Measurements from ENCODE around the gene SNRPF. TPM values are rescaled to one million over a fixed set of nuclear protein-coding genes. Genes with fewer than 3 reads are reported as not detected.

SNRPF gene
- total RNA-seq, 1 experiment from 2014 or later, result 6.8 TPM

Other genes starting within 250 kb of the SNRPF start
- 4.0 and 4.4 TPM in 2 replicates for gene NTN4, start 68.2 kb upstream of the SNRPF start, total RNA-seq (2014; rRNA removed; shearing (Covaris generic))
- gene CCDC38, start 83.7 kb downstream of the SNRPF start, total RNA-seq (2014; rRNA removed; shearing (Covaris generic)), result not detected in 2 replicates
- 0.27 and 0.62 TPM in 2 replicates for gene AMDHD1, start 84.4 kb downstream of the SNRPF start, total RNA-seq (2014; rRNA removed; shearing (Covaris generic))
- 0.06 TPM in 1 of 2 replicates, not detected in the other for gene HAL, start 137.4 kb downstream of the SNRPF start, total RNA-seq (2014; rRNA removed; shearing (Covaris generic))
- gene LTA4H, start 176.6 kb downstream of the SNRPF start, total RNA-seq (2014; rRNA removed; shearing (Covaris generic)), result 121 and 165 TPM in 2 replicates

All from G401 (cell line).